ENCODE results near the gene MRGPRX1. TPM values are rescaled to one million over a fixed set of nuclear protein-coding genes. Genes with fewer than 3 reads are reported as not detected.
A peak's percentile ranks its signal among the peaks of the same experiment; 100 is the strongest.
"Not testable (repeated sequence)": the region's sequence is repeated elsewhere in the genome, so short reads cannot be mapped to it uniquely, and the experiment has no call there.

The MRGPRX1 gene
- total and polyA plus RNA-seq, 4 donors = 0.99 TPM; not detected in 3

DNA sequence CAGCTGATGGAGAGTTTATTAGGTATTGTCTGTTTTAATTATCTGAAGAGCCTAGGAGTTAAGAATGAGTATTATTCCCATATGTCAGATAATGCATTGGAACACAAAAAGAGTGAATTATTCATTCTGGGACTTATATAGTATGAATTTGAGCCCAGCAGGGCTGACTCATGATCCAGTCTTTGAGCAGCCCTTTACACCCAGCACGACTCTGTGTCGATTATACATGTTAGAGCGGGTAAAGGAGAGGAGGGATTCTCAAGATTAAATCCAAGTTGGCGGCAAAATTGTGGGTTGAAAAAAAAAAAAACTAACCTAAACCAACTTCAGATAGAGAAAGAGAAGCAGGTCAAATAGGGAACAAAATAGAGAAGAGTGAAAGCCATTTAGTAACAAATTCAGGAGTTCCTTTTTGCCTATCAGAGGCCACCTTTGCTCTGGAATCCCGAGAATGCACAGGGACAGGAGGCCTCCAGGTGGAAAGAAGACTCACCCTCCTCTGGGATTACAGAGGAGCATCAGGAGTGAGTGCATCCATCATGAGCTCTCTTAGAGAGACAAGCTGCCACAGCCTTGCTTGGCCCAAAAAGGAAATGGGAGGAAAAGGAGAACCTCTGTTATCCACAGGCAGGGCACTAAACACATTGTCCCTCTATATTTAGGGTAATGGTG lies 3.1 kb downstream of the MRGPRX1 start:
- no peak overlapping the region for H3K4me3 ChIP-seq (ENCODE audit: low read depth, low read length)
- no peak overlapping the region for H3K27ac ChIP-seq (ENCODE audit: low read depth, low read length)
- no peaks in the 10 kb centered on the region for H3K9me3 ChIP-seq (ENCODE audit: control insufficient read depth, insufficient read depth, low read length)
- H3K4me1 ChIP-seq (ENCODE audit: control insufficient read depth, insufficient read depth, low read length) = no peaks in the 10 kb centered on the region
- H3K27me3 ChIP-seq (ENCODE audit: control insufficient read depth, insufficient read depth, low read length) = no peaks in the 10 kb centered on the region
- WGBS (ENCODE audit: insufficient coverage) = no CpG with 5 or more reads among the region's 5 CpGs
- no peak for DNase-seq (ENCODE audit: low read depth in 4 of 6, low spot score in 6 of 6)
- H3K36me3 ChIP-seq (ENCODE audit: control insufficient read depth, insufficient read depth, low read length) = no peaks in the 10 kb centered on the region

DNA sequence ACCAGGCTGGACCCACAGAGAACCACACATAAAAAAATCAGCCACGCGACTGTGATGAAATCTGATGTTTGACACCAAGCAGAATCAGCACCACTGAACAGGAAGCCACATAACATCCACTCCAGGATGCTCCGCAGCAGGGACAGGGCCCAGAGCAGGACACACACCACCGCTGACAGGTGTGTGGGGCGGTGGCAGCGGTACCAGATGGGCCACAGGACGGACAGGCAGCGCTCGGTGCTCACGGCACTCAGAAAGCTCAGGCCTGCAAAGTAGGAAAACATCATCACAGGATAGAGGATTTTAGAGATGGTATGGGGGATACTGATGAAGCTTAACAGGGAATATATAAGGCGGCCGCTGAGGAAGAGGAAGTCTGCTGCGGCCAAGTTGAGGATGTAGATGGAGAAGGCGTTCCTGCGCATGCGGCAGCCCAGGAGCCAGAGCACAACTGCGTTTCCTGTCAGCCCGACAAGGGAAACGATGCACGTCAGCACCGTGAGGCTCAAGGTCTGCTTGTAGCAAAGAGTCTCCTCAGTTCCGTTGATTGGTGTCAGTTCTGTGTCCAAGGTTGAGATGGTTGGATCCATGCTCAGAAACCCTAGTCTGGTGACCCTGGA lies 4.9 kb downstream of the MRGPRX1 start:
- no peak overlapping the region for H3K4me3 ChIP-seq (ENCODE audit: low read depth, low read length)
- H3K27me3 ChIP-seq (ENCODE audit: control insufficient read depth, insufficient read depth, low read length) = no peaks in the 10 kb centered on the region
- no peak for DNase-seq (ENCODE audit: low read depth in 4 of 6, low spot score in 6 of 6)
- no peaks in the 10 kb centered on the region for H3K9me3 ChIP-seq (ENCODE audit: control insufficient read depth, insufficient read depth, low read length)
- 90% methylated on average over 17 of the region's 22 CpGs for WGBS (ENCODE audit: insufficient coverage)
- no peaks in the 10 kb centered on the region for H3K4me1 ChIP-seq (ENCODE audit: control insufficient read depth, insufficient read depth, low read length)
- no peaks in the 10 kb centered on the region for H3K36me3 ChIP-seq (ENCODE audit: control insufficient read depth, insufficient read depth, low read length)
- H3K27ac ChIP-seq (ENCODE audit: low read depth, low read length) = no peak overlapping the region

DNA sequence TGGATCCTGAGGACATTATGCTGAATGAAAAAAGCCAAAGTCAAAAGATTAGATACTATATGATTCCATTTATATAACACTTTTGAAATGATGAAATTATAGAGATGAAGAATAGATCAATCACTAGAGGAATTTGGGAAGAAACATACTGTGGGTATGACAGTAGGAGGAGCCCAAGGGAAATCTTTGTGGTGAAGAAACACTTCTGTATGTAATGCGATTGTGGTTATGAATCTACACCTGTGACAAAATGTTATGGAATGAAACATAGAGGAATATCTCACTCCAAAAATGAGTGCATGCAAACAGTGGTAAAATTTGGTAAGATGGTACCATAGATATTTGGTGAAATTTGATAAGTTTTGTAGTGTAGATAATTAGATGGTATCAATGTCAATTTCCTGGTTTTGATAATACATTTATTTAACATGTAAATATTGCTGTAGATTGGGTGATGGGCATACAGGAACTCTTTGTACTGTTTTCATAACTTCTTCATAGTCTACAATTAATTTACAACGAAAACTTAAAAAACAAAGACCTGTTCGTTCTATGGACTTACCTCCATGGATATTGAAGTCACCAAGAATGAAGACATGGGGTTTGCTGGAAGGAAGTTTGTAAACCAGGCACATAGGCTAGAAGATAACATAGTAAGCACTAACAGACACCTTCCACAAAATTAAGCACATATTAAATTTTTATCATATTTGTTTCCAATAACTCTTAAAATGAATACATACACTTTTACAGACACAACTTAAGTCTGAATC lies 11.5 kb downstream of the MRGPRX1 start:
- no peaks in the 10 kb centered on the region for H3K9me3 ChIP-seq (ENCODE audit: control insufficient read depth, insufficient read depth, low read length)
- H3K4me3 ChIP-seq (ENCODE audit: low read depth, low read length) = no peak overlapping the region
- DNase-seq (ENCODE audit: low read depth in 4 of 6, low spot score in 6 of 6) = no peak
- H3K27me3 ChIP-seq (ENCODE audit: control insufficient read depth, insufficient read depth, low read length) = no peaks in the 10 kb centered on the region
- no peaks in the 10 kb centered on the region for H3K4me1 ChIP-seq (ENCODE audit: control insufficient read depth, insufficient read depth, low read length)
- WGBS (ENCODE audit: insufficient coverage) = no CpG with 5 or more reads among the region's 3 CpGs
- no peak overlapping the region for H3K27ac ChIP-seq (ENCODE audit: low read depth, low read length)
- no peaks in the 10 kb centered on the region for H3K36me3 ChIP-seq (ENCODE audit: control insufficient read depth, insufficient read depth, low read length)

DNA sequence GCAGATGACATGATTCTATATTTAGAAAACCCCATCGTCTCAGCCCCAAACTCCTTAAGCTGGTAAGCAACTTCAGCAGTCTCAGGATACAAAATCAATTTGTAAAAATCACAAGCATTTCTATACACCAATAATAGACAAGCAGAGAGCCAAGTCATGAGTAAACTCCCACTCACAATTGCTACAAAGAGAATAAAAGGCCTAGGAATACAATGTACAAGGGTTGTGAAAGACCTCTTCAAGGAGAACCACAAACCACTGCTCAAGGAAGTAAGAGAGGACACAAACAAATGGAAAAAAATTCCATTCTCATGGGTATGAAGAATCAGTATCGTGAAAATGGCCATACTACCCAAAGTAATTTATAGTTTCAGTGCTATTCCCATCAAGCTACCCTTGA lies 13.8 kb downstream of the MRGPRX1 start:
- not testable (repeated sequence) for H3K27ac ChIP-seq (ENCODE audit: low read depth, low read length); H3K4me1 ChIP-seq (ENCODE audit: control insufficient read depth, insufficient read depth, low read length); H3K4me3 ChIP-seq (ENCODE audit: low read depth, low read length); DNase-seq (ENCODE audit: low read depth in 4 of 6, low spot score in 6 of 6); H3K9me3 ChIP-seq (ENCODE audit: control insufficient read depth, insufficient read depth, low read length); H3K27me3 ChIP-seq (ENCODE audit: control insufficient read depth, insufficient read depth, low read length); H3K36me3 ChIP-seq (ENCODE audit: control insufficient read depth, insufficient read depth, low read length)
- no CpG with 5 or more reads among the region's 2 CpGs for WGBS (ENCODE audit: insufficient coverage)

DNA sequence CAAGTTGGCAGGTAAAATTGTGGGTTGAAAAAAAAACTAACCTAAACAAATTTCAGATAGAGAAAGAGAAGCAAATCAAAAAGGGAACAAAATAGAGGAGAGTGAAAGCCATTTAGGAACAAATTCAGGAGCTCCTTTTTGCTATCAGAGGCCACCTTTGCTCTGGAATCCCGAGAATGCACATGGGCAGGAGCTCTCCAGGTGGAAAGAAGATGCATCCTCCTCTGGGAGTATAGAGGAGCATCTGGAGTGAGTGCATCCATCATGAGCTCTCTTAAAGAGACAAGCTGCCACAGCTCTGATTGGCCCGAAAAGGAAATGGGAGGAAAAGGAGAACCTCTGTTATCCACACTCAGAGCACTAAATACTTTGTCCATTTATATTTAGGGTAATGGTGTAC lies 26.3 kb downstream of the MRGPRX1 start:
- no peak for DNase-seq (ENCODE audit: low read depth in 4 of 6, low spot score in 6 of 6)
- no peaks in the 10 kb centered on the region for H3K9me3 ChIP-seq (ENCODE audit: control insufficient read depth, insufficient read depth, low read length)
- no peak overlapping the region for H3K4me3 ChIP-seq (ENCODE audit: low read depth, low read length)
- no peaks in the 10 kb centered on the region for H3K36me3 ChIP-seq (ENCODE audit: control insufficient read depth, insufficient read depth, low read length)
- no peak overlapping the region for H3K27ac ChIP-seq (ENCODE audit: low read depth, low read length)
- WGBS (ENCODE audit: insufficient coverage) = 0% methylated on average over 1 of the region's 2 CpGs
- H3K27me3 ChIP-seq (ENCODE audit: control insufficient read depth, insufficient read depth, low read length) = no peaks in the 10 kb centered on the region
- no peaks in the 10 kb centered on the region for H3K4me1 ChIP-seq (ENCODE audit: control insufficient read depth, insufficient read depth, low read length)

GRCh38 chr11:18907391-18907790 lies 31.8 kb downstream of the MRGPRX1 start:
- Histone ChIP-seq H3K9me3 (ENCODE audit: control insufficient read depth, insufficient read depth, low read length) (no peaks in the 10 kb centered on the region), H3K27ac (ENCODE audit: low read depth, low read length) (no peak overlapping the region), H3K27me3 (ENCODE audit: control insufficient read depth, insufficient read depth, low read length) (no peaks in the 10 kb centered on the region), H3K4me1 (ENCODE audit: control insufficient read depth, insufficient read depth, low read length) (no peaks in the 10 kb centered on the region), H3K4me3 (ENCODE audit: low read depth, low read length) (no peak overlapping the region), H3K36me3 (ENCODE audit: control insufficient read depth, insufficient read depth, low read length) (no peaks in the 10 kb centered on the region)
- 79% methylated on average over 3 of the region's 3 CpGs for WGBS (ENCODE audit: insufficient coverage)
- DNase-seq (ENCODE audit: low read depth in 4 of 6, low spot score in 6 of 6) = peak in 2 of 6 donors; percentile 5 to 21

DNA sequence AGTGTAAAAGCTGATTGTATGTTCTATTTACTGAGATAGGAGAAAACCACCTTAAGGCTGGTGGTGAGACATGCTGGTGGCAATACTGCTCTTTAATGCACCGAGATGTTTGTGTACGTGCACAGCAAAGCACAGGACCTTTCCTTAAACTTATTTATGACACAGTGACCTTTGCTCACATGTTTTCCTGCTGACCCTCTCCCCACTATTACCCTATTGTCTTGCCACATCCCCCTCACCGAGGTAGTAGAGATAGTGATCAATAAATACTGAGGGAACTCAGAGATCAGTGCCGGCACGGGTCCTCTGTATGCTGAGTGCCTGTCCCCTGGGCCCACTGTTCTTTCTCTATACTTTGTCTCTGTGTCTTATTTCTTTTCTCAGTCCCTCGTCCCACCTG lies 38.6 kb downstream of the MRGPRX1 start:
- not testable (repeated sequence) for H3K4me1 ChIP-seq (ENCODE audit: control insufficient read depth, insufficient read depth, low read length); H3K36me3 ChIP-seq (ENCODE audit: control insufficient read depth, insufficient read depth, low read length); H3K27ac ChIP-seq (ENCODE audit: low read depth, low read length); DNase-seq (ENCODE audit: low read depth in 4 of 6, low spot score in 6 of 6); H3K4me3 ChIP-seq (ENCODE audit: low read depth, low read length); H3K27me3 ChIP-seq (ENCODE audit: control insufficient read depth, insufficient read depth, low read length); H3K9me3 ChIP-seq (ENCODE audit: control insufficient read depth, insufficient read depth, low read length)
- WGBS (ENCODE audit: insufficient coverage) = 0% methylated on average over 2 of the region's 6 CpGs

- not testable (repeated sequence) for H3K27ac ChIP-seq (ENCODE audit: low read depth, low read length); H3K27me3 ChIP-seq (ENCODE audit: control insufficient read depth, insufficient read depth, low read length); H3K36me3 ChIP-seq (ENCODE audit: control insufficient read depth, insufficient read depth, low read length); H3K4me3 ChIP-seq (ENCODE audit: low read depth, low read length); H3K4me1 ChIP-seq (ENCODE audit: control insufficient read depth, insufficient read depth, low read length); H3K9me3 ChIP-seq (ENCODE audit: control insufficient read depth, insufficient read depth, low read length); DNase-seq (ENCODE audit: low read depth in 4 of 6, low spot score in 6 of 6)
- 100% methylated on average over 1 of the region's 4 CpGs for WGBS (ENCODE audit: insufficient coverage)
These were observed 39.0 kb downstream of the MRGPRX1 start for GRCh38 chr11:18900151-18900611.

DNA sequence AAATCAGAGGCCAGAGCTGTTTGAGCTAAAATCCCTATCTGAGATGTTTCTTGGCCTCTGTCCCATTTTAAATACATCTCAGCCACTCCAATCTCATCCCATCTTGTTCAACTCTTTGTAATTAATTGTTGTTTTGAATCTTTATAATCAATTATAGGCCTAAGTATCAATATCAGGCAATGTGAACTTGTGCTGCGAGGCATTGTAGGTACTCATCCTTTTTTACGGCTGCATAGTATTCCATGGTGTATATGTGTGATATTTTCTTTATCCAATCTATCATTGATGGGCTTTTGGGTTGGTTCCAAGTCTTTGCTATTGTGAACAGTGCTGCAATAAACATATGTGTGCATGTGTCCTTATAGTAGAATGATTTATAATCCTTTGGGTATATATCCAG lies 47.5 kb downstream of the MRGPRX1 start:
- H3K27me3 ChIP-seq (ENCODE audit: control insufficient read depth, insufficient read depth, low read length); DNase-seq (ENCODE audit: low read depth in 4 of 6, low spot score in 6 of 6); H3K27ac ChIP-seq (ENCODE audit: low read depth, low read length); H3K36me3 ChIP-seq (ENCODE audit: control insufficient read depth, insufficient read depth, low read length); H3K4me3 ChIP-seq (ENCODE audit: low read depth, low read length); H3K4me1 ChIP-seq (ENCODE audit: control insufficient read depth, insufficient read depth, low read length); H3K9me3 ChIP-seq (ENCODE audit: control insufficient read depth, insufficient read depth, low read length): not testable (repeated sequence)
- no CpG with 5 or more reads among the region's 2 CpGs for WGBS (ENCODE audit: insufficient coverage)

Data from spinal cord (tissue), 10 donors.